ENCODE measurements around the gene GPC5.

Gene GPC5

GRCh38 chr13:91546900-91547299 lies 148.5 kb downstream of the GPC5 start:
- DNase-seq: no peak

GRCh38 chr13:91553584-91553983 lies 155.2 kb downstream of the GPC5 start:
- no peak for DNase-seq

DNA sequence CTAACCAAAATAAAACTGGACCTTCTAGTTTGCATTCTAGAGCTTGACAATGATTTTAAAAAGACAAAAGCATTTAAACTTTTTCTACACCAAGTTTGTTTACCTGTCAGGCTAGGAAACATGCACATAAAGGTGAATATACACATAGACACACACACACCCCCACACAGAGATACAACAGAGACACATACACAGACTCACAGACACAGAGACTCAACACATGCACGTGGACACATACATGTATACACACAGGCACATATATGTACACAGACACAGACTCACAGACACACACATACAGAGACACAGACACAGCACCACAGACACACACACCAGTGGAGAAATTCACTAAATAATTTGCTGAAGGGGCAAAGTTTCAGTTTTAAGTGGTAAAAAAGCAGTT lies 155.7 kb downstream of the GPC5 start:
- no peak for DNase-seq

DNA sequence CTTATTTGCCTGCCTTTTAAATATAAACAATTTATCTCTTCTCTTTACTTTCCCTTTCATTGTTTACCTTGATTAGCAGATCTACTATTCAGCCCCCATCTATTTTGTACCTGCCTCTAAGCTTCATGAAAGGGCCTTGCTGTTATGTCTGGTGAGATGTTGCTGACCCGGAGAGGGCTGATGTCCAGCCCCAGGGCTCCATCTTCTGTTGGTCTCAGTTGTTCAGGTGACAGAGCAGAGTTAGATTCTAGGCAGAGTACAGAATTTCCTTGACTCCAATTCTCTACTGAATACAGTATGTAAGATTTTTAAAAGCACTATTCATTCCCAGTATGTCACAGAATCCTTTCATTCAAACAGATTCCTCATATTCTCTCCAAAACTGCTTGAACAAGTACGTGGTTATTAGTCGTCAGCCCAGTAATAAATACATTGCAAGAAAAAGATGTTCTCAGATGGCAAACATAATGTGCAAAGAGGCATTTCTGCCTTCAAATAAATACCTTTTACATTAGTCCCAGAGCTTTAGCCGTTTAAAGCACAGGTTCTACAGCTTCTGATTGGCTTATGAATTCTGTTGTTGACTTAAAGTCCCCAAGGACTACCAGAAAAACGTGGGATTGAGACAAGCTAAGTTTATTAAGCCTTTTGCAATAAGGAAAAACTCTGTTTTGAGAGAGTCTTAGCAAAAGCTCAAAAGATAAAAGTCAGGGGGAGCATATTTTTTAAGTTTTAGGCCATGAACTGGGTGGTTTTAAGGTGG lies 159.1 kb downstream of the GPC5 start:
- DNase-seq: no peak

DNA sequence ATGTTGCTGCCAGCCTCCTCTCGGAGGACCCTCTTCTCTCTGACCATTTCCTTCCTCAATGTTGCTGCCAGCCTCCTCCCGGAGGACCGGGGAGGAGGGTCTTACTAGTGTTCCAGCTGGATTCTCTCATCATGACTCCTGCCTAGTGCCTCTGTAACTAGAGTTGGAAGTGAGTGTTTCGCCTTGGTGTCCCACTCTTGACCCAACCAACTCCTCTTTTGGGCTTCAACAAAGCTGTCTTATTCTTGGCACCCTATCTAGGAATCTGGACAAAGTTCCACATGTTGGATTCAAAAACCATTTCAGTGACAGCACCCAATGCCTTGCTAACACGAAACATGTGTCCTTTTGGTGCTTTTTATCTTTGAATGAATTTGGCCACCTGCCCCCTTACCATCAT lies 165.4 kb downstream of the GPC5 start:
- no peak for DNase-seq

GRCh38 chr13:91564396-91564795 lies 166.0 kb downstream of the GPC5 start:
- DNase-seq: no peak

DNA sequence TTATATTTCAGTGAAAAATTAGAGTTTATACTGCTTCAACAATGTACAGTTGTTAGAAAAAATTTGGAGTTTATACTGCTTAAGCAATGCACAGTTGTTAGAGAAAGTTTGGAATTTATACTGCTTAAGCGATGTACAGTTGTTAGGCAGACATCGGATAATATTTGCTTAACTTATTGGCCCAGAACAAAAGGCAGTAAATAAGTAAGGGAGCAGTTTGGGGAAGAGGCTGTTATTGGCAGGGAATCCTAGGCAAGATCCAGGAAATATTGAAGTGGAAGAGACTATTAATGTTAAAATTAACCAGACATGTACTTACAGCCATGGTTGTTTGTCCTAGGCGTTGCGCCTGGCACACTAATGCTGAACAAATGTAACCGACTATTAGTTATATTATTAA lies 166.9 kb downstream of the GPC5 start:
- no peak for DNase-seq

- no peak for DNase-seq
Observed at GRCh38 chr13:91567485-91568207, 169.2 kb downstream of the GPC5 start.

- no peak for DNase-seq
Observed at GRCh38 chr13:91571681-91572080, 173.3 kb downstream of the GPC5 start.

- no peak for DNase-seq
Observed at GRCh38 chr13:91572439-91572838, 174.0 kb downstream of the GPC5 start.

- no peak for DNase-seq
Observed at GRCh38 chr13:91572944-91573598, 174.7 kb downstream of the GPC5 start.

- DNase-seq: no peak
Observed at GRCh38 chr13:91574766-91575165, 176.3 kb downstream of the GPC5 start.

- DNase-seq: no peak
Observed at GRCh38 chr13:91576590-91576989, 178.2 kb downstream of the GPC5 start.

- no peak for DNase-seq
Observed at GRCh38 chr13:91579320-91579719, 180.9 kb downstream of the GPC5 start.

DNA sequence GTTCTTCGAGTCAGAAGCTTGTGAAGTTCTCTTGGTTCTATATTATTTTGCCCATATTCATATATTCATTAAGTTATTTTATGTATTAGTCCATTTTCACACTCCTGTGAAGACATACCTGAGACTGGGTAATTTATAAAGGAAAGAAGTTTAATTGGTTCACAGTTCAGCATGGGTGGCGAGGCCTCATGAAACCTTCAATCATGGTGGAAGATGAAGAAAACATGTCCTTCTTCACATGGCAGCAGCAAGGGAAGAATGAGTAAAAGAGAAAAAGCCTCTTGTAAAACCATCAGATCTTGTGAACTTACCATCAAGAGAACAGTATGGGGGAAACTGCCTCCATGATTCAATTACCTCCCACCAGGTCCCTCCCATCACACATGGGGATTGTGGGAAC lies 182.3 kb downstream of the GPC5 start:
- DNase-seq: no peak

DNA sequence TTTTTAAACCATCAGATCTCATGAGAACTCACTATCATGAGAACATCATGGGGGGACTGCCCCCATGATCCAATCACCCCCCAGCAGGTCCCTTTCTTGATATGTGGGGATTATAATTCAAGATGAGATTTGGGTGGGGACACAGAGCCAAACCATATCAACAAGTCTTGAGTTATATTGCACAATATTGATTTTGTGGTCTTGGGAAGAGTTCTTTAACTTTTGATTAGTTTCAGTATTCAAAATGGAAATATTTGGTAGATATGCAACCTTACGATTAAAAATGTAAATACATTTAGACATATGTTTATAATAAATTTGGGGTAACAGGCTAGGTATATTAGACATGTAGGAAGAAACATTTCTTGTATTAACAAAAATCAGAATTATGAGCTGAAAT lies 188.2 kb downstream of the GPC5 start:
- DNase-seq: no peak

- DNase-seq: no peak
Observed at GRCh38 chr13:91588541-91588940, 190.1 kb downstream of the GPC5 start.

- no peak for DNase-seq
Observed at GRCh38 chr13:91592056-91593014, 193.9 kb downstream of the GPC5 start.

DNA sequence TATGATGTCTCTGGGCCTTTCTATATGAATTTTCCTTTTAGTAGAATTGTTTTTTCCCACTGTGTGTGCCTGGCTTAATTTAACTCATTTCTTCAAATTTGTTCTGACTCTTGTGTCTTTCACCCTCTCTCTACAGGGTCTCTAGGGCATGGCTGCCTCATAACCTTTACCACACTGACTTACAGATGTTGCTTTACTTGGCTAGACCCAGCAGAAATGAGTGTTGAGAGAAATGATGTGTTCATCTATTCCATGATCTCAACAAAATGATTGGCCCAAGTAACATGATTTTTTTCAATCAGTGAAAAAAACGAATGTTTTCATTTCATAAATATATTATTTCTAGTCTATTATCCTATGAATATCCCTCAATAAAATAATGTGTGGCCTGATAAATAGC lies 195.0 kb downstream of the GPC5 start:
- no peak for DNase-seq

DNA sequence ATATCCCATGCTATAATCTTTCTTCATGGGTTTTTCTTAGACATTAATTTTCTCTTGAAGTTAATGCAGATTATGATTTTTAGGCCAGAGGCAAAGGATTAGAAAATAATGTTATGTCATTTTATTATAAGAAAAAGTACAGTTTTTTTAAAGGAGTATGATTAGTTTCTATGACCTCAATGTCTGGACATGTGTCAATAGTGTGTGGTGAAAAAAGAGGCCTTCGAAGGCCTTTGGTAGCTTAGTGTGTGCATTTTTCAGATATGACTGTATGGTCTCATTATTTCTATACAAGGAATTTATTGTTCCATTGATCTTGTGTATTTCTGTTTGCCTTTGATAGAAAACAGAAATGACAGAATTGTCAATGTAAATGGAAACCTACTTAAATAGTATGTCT lies 195.6 kb downstream of the GPC5 start:
- DNase-seq: no peak

DNA sequence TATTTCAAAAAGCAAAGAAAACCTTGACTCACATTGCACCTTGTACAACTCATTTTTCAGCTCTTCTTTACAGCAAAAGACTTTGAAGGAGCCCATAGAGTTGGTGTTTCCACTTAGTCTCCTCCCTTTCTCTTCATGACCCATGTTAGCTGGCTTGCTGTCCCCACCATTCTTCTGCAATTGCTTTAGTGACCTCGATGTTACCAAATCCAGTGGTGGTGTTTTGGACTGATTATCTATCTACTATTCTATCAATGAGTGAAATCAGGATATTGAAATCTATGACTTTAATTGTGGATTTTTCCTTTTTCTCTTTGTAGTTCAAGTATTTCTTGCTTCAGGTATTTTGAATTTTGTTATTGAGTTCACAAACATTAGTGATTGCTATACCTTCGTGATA lies 197.3 kb downstream of the GPC5 start:
- DNase-seq: no peak

DNA sequence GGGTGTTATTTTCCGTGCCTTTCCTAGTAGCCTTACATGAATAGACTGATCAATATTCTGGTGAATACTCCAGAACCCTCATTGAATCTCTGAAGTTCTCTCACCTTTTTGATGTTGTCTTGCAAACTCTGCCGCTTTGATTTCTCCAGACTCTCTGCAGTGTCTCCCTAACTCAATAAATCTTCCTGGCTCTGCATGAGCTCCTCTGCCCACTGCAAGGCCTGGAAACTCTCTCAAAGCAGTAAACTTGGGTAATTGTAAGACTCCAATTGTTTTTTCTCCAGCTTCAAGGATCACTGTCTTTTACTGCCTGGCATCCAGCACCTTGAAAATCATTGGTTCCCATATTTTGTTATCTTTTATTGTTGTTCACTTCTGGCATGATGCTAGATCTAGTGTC lies 198.4 kb downstream of the GPC5 start:
- no peak for DNase-seq

GRCh38 chr13:91598655-91599054 lies 200.2 kb downstream of the GPC5 start:
- no peak for DNase-seq
